GM21381 (cell line): Measurements from ENCODE around the gene B3GNT7.
"Not testable (repeated sequence)": the region's sequence is repeated elsewhere in the genome, so short reads cannot be mapped to it uniquely, and the experiment has no call there.

Source experiments
- ATAC-seq: cut with Tn5 transposase; IDR thresholded peaks from one replicate; pipeline ENCODE4 v1.9.1; 2021; ENCODE audit warnings: mild to moderate bottlenecking, moderate library complexity; ENCODE audit not compliant: unreplicated experiment

B3GNT7 gene

DNA sequence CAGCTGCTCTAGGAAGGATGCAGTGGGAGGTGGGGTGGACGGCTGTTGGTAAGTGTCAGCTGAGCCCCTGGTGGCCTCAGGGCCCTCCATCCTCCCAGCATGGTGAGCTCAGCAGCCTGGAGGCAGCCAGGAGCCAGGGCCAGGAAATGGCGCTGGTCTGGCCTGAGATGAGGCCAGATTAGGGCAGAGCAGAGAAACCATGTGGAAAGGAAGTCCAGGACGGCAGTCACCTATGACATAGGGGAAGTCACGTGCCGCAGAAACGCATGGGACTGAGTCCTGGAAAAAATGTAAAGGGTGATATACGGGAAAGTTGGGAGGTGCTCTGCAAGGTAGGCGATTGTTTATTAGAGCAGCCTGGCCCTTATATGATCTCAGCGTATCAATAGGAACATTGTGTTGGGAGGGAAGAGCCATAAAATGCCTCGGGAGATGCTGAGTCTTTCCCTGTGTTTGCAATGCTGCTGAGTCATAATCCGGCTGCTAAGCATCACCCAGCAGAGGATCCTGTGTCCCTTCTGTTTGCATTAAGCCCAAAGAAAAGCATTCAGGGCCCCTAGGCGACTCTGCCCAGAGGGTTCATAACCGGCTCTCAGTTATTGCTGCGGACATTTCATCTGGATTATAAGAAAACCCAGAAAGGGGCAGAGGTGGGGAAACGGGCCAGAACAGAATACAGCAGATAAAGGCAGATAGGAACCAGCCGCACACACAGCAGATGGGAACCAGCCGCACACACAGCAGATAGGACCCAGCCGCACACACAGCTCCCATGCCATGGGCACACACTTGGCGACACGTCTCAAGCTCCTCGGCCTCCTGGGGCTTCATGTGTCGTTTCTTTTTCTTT, 30.3 kb upstream of the B3GNT7 start:
- ATAC-seq: no peak

DNA sequence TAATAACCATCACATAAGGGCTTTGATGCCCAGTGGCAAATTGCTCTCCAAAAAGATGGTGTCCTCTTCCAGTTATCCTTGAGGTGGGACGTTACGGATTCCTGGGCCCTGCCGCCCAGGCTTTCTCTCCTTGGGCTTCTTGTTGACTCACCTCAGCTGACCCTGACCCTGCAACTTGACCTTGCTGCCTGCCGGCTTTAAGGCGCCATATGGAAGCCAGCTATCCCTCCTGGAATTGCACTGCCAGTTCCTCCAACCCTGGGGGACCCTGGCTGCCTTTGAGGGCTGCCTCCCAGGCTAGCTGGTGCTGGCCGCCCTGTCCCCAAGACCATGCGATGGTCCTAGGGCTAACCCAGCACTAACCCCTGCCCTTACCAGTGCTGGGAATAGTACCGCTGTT, 28.3 kb upstream of the B3GNT7 start:
- no peak for ATAC-seq

DNA sequence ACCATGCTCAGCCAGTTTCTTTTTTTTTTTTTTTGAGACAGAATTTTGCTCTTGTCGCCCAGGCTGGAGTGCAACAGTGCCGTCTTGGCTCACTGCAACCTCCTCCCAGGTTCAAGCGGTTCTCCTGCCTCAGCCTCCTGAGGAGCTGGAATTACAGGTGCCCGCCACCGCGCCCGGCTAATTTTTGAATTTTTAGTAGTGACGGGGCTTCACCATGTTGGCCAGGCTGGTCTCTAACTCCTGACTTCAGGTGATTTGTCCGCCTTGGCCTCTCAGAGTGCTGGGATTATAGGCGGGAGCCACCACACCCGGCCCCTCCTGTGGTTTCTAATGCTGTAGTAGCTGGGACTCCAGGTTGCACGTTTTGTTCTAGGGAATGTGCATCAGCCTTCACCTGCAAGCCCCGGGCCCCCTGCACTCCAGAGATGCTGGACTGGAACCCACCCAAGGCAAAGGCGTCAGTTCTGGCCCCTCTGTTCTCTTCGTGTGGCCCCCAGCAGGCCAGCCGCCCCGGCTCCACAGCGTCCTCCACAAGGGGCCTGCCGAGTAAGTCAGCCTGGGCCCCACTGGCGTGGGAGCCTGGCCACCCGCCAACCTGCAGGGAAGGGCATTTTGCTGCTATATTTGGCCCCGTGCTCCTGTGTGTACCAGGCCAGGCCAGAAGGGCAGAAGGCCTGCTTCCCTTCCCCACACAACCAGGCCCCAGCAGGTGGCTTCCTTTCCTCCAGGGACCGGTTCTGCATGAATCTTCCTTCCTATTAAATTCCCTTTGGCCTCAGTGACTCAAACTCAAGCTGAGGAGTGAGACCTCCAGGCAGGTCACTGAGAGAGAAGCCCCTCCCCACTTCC, 25.7 kb upstream of the B3GNT7 start:
- ATAC-seq: no peak

DNA sequence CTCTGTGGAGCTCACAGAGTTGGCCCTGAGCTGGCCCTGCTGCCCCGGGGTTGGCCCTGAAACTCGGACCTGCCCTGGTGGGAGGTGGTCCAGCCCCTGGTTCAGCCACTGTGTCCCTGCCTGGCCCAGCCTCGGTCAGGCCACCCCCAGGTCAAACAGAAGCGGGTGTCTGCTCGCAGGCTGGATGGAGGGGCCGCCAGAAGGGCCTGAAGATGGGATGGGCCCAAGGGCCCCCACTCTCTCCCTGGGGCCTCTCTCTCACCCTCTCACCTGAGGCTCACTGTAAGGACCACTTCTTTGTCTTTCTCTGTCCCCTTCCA, 25.1 kb upstream of the B3GNT7 start:
- ATAC-seq: no peak

DNA sequence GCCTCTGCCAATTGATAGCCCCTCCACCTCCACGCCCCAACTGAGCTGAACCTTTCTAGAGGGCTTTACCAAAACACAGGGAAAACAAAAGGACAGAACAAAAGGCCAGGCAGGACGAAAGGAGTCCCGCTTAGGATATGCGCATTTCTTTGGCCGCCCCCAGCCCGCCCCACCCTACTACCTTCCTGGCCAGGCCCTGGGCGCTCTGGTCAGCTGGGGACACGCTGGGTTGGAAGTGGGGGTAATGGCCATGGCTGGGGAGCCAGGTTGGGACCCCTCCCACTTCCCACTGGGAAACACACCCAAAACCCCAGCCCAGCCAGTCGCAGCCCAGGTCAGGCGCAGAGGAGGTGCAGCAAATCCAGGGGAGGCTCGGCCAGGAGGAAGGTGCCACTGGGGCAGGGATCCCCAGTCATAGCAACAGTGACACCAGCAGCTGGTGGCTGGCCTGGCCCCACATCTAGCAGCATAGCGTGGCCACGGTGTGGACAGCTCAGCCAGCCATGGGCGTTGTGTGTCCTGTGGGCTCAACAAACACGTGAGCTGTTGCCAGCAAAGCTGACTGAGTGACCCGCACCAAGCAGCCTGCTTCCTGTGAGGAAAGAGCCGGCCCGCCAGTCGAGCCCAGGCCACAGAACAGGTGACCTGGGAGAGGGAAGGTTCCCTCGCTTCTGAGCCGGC, 24.6 kb upstream of the B3GNT7 start:
- ATAC-seq: no peak

DNA sequence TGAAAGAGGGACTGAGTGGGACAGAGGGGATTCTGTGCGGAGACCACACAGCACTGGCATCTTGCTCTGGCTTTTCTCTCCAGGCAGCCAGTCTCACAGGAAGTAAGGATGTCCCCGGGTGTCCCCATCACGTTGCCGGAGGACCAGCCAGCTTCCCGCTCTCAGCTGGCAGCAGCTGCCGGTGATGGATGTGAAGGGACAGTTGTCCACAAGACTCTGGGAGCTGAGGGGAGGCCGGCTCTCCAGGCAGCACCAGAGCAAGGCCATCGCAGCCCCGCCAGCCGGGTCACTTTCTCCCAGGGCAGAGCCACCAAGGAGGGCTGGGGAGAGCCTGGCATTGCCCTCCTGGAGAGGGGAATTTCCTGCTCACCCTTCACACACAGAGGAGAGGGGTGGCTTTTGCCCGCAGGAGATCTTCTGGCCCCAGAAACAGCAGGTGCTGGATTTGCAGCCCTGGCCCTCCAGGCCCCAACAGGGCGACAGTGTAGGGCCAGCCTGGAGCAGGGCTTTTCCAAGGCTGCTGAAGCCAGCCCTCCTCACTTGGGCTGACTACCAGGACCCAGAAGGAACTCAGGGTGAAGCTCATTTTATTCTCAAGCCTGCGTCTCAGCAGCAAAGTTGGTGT, 24.0 kb upstream of the B3GNT7 start:
- no peak for ATAC-seq

DNA sequence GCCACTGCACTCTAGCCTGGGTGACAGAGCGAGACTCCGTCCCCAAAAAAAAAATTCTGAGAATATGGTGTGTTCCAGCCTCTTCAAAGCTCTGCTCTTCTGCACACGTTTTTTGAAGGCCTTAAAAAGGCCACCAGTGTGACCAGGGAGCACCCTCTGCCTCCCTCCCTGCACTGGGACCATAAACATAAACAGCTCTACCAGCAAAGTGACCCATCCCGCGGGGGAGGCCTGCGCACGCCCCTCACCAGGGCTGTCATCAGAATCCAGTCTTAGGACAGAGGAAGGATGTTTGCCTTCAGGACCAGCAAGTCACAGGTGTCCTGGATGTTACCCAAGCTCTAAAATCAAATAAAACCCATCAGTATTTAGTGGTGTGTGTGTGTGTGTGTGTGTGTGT, 23.2 kb upstream of the B3GNT7 start:
- no peak for ATAC-seq

DNA sequence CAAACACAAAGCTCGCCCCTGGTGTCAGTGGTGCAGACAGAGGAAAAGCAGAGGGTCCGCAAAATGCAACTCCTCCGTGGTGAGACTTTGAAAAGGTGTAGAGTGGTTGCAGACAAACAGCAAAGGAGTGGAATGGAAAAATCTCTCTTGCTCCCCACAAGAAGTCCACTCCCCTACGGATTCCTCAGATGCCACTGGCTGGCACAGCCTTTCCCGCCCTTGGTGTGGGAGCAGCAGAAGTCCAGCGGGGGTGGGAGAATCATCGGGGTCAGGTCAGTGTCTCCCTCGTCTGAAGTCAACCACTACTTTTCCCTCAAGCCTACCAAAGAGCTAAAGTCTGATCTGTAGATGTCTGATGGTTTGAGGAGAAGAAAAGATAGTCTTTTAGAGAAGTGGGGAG, 22.3 kb upstream of the B3GNT7 start:
- no peak for ATAC-seq

DNA sequence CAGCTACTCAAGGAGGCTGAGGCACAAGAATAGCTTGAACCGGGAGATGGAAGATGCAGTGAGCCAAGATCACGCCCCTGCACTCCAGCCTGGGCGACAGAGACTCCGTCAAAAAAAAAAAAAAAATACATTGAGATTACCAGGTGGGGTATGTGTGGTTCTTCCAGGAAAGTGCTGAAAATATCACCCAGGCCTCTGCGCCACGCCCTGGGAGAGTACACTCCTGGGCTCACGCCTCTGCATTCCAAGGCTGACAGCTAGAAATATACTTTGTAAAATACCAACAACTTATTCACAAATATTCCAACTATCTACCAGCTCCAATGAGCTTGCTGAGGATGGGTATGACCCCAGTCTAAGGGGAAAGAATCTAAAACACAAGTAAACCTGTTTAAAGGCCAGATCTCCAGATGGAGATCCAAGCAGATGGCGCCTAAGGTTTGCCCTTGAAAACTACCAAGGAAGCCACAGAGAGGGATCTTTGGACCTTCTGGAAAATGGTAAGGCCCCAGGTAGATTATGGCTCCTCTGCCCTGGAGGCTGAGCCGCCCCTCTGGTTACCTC, 21.6 kb upstream of the B3GNT7 start:
- ATAC-seq: no peak

DNA sequence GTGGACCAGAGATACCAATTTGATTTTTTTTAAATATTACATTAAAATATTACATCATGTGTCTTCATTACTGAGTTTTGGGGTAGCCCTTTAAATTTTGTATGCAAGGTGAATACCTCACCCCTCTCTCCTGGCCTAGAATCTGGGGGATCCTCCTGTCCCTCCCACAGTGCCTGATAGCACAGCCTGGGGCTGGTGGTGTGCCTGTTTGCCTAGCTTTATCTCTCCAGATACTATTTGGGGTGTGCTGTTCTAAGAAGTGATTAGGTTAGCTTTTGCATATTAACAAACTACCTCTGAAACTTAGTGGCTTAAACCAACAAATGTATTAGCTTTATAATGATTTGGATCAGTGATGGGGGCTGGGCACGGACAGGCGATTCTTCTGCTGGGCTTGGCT, 20.7 kb upstream of the B3GNT7 start:
- no peak for ATAC-seq

DNA sequence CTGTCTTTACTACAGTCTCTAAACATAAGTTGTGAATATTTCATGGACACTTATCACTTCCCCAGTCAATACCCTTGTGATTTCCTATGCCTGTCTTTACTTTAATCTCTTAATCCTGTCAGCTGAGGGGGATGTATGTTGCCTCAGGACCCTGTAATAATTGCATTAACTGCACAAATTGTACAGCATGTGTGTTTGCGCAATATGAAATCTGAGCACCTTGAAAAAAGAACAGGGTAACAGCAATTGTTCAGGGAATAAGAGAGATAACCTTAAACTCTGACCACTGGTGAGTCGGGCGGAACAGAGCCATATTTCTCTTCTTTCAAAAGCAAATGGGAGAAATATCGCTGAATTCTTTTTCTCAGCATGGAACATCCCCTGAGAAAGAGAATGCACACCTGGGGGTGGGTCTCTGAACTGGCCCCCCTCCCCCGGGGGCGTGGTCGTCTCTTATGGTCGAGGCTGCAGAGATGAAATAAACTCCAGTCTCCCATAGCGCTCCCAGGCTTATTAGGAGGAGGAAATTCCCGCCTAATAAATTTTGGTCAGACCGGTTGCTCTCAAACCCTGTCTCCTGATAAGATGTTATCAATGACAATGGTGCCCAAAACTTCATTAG, 19.4 kb upstream of the B3GNT7 start:
- ATAC-seq: not testable (repeated sequence)

DNA sequence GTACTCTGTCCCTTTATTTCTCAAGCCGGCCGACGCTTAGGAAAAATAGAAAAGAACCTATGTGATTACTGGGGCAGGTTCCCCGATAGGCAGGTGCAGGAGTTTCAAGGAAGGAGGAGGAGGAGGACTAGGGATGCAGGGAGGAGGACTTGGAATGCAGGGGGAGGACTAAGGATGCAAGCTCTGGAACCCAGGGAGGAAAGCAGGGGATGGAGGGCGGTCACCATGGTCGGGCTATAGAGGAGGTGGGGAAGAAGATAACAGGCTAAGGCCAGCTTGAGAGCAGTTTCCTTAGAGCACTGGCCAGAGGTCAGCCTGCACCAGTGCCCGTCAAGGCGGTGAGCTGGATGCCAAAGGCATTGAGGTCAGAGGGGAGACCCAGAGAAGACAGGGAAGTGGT, 18.7 kb upstream of the B3GNT7 start:
- no peak for ATAC-seq

DNA sequence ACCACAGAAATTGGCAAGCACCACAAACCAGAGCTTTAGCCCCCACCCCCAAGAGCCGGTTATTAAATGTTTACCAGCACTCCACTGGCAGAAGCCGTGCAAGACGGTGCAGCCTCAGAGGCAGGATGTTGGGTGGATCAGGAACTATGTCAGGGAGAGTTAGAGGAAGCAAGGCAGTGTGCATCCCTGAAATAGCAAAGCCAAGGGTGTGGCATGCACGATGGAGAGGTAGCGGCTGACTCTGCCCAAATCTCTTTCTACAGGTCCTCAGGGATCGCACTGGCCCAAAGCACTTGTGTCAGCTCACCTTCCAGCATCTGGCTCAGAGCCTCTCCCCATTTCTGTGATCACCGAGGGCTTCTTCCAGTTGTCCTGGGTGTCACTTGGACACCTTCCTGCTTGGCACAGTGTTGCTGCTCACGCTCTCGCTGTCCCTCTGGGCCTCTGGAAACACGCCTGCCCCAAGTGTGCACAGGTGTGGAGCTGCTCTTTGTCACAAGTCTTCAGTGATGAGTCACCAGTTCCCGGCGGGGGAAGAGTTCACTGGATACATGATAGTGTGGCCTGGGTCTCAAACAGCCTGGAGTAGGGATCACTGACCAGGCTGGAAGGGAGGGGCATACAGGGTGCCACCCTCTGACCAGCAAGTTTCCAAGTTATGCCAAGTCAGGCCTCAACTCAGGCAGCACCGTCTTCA, 17.3 kb upstream of the B3GNT7 start:
- no peak for ATAC-seq

DNA sequence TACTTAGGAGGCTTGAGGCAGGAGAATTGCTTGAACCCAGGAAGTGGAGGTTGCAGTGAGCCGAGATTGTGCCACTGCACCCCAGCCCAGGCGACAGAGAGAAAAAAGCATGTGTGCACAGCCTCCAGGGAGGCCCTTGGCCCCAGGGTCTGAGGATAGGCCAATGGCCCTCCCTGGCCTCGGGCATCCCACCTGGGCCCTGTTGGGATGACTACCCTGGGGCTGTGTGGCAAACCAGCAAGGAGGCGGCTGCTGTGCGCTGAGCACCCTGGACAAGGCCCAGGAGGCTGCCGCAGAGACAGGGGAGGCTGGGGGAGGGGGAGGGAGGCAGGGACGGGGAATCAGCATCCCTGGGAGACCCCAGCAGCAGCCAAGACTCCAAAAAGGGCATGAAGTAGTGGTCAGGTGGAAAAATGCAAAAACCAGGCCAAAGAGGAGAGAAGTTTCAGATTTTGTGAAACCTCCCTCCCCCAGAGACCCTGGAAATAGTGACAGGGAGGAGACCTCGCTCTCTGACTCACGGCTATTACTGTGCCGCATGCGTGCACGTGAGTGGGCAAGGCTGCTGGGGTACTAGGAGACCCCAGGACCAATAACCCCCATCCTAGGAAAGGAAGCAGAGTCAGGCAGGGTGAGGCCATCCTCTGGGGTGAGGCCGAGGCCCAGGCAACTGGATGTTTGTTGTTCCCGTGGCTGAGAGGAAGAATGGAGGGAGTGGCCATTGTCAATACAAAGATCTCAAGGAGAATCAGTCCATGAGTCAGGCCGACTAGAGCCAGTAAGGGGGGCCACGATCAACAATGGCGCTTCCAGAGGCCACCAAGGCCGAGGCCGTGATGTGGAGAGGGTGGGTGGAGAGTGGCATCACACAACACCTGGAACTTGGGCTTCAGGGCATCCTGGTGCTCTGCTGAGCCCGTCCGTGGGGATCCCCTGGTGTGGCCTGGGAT, 16.0 kb upstream of the B3GNT7 start:
- no peak for ATAC-seq

DNA sequence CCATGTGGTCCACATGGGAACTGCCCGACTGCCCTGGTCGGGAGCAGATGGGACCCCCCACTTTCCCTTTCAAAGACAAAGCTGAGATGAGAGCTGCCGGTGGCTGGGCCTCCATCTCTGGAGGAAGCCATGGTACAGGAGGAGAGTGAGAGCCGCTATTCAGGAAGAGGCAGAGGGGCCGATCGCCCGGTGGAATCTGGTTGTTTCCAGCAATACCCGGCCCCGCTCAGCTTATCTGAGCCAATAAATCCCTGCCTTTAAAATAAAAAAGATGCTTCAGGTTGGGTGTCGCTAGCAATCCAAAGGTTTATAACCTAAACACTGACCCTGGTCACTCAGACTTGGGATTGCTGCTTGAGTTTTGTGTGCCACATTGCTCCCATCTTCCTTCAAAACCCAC, 15.2 kb upstream of the B3GNT7 start:
- no peak for ATAC-seq

DNA sequence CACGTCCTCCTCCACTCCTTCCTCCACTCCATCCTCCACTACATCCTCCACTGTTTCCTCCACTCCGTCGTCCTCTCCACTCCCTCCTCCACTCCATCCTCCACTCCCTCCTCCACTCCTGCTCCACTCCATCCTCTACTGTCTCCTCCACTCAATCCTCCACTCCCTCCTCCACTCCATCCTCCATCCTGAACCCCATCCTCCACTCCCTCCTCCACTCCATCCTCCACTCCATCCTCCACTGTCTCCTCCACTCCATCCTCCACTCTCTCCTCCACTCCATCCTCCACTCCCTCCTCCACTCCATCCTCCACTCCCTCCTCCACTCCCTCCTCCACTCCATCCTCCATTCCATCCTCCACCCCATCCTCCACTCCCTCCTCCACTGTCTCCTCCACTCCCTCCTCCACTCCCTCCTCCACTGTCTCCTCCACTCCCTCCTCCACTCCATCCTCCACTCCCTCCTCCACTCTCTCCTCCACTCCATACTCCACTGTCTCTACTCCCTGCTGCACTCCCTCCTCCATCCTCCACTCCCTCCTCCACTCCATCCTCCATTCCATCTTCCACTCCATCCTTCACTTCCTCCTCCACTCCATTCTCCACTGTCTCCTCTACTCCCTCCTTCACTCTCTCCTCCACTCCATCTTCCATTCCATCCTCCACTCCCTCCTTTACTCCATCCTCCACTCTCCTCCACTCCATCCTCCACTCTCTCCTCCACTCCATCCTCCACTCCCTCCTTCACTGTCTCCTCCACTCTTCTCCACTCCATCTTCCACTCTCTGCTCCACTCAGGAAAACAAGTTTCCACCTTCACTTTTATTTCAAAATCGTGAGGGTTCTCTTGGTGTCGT, 14.3 kb upstream of the B3GNT7 start:
- ATAC-seq: no peak

DNA sequence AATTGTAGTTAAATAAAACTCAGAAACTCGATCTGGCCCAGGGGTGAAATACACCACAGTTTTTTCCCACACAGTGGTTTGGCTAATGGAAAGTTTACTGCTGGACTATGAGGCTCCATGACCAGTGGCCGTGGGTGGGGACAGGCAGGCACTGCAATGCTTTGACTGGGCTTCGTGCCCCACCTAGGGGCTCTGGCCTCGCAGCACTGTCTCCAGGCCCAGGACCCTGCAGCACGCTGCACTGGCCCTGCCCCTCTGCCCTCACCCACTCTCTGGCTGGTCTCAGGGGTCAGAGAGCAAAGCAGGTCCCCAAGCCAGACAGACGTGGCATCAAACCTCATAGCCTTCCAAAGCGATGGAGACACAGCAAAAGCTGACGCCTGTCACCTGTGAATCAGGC, 13.4 kb upstream of the B3GNT7 start:
- ATAC-seq: no peak
